Testis (tissue), 3 donors: Measurements from ENCODE around the gene C3orf20. TPM values are rescaled to one million over a fixed set of nuclear protein-coding genes. Genes with fewer than 3 reads are reported as not detected.

Experiments
- DNase-seq: peaks from one replicate; pipeline ENCODE4 v3.0.0-alpha.2; 2019
- H3K27ac ChIP-seq, 2 donors: fragments of 200-600 bp; sonication (generic); one replicate each; pipeline ENCODE4 v1.5.1; 2019
- H3K27me3 ChIP-seq: fragments of 200-600 bp; sonication (generic); one replicate; pipeline ENCODE4 v1.5.1; 2019
- H3K36me3 ChIP-seq: fragments of 200-600 bp; sonication (generic); one replicate; pipeline ENCODE4 v1.5.1; 2017; ENCODE audit warnings: low read depth; ENCODE audit errors: missing control alignments
- H3K4me1 ChIP-seq: fragments of 200-600 bp; sonication (generic); one replicate; pipeline ENCODE4 v1.5.1; 2019
- H3K4me3 ChIP-seq, 2 donors: fragments of 200-600 bp; sonication (generic); one replicate each; pipeline ENCODE4 v1.5.1; 2017 to 2019
- H3K9me3 ChIP-seq: fragments of 200-600 bp; sonication (generic); one replicate; pipeline ENCODE4 v1.5.1; 2017
- POLR2A ChIP-seq: fragments of 450-650 bp; IDR thresholded peaks from one replicate; pipeline ENCODE4 v1.6.1; 2017; ENCODE audit warnings: antibody characterized with exemption, mild to moderate bottlenecking, moderate library complexity
- WGBS, 2 donors: methylation state at CpG; one replicate each; pipeline ENCODE4 v1.1.5; 2018; 5-methylcytosine and 5-hydroxymethylcytosine counted together
- intact Hi-C: fragments of 100-400 bp; cut with DNase I; formaldehyde crosslinking; loops from one replicate; pipeline ENCODE4 v1.15.1; 2023; ENCODE audit warnings: low total_unique reads
- polyA plus RNA-seq: library from polyadenylated mRNA; stranded (reverse); fragments of 350-450 nt; fragmentation: Illumina TruSeq; extraction: RNeasy Lipid Tissue Mini Kit (QIAGEN cat#74804); gene quantifications from one replicate; pipeline ENCODE4 v1.2.3, GENCODE V29; 2014; ENCODE audit warnings: low read depth, low replicate concordance; ENCODE audit not compliant: insufficient read depth
- total RNA-seq, 2 donors: library from RNA; depleted of rRNA; stranded (reverse); fragments of >200 nt; gene quantifications; one replicate each; pipeline ENCODE4 v1.2.3, GENCODE V29; 2016
- TF ChIP-seq, protein P1 (sequence below), 3 experiments: fragments of 450-650 bp in 2 of 3; fragments of 200-600 bp in 1 of 3; sonication (generic) in 1 of 3; IDR thresholded peaks; one replicate each; pipeline ENCODE4 v1.5.1; 2016 to 2019; ENCODE audit warnings: antibody characterized with exemption in 3 of 3, mild to moderate bottlenecking in 2 of 3, moderate library complexity in 1 of 3

The C3orf20 gene
- total and polyA plus RNA-seq, 3 donors from 2014 or later = 3.8 to 16.5 (median 11.0) TPM

GRCh38 chr3:14810801-14811661, 136.1 kb downstream of the C3orf20 start:
- Histone ChIP-seq H3K27me3 (no peaks in the 10 kb centered on the region), H3K27ac (peak overlapping the region; percentile 72 to 79), H3K4me1 (no peaks in the 10 kb centered on the region), H3K4me3 (peak overlapping the region; percentile 63 to 72), H3K9me3 (no peaks in the 10 kb centered on the region), H3K36me3 (no peaks in the 10 kb centered on the region)
- WGBS, 2 donors = 1% methylated on average over 35 to 69 of the region's 78 CpGs
- TF ChIP-seq POLR2A = no peak
- TF ChIP-seq, protein P1, sequence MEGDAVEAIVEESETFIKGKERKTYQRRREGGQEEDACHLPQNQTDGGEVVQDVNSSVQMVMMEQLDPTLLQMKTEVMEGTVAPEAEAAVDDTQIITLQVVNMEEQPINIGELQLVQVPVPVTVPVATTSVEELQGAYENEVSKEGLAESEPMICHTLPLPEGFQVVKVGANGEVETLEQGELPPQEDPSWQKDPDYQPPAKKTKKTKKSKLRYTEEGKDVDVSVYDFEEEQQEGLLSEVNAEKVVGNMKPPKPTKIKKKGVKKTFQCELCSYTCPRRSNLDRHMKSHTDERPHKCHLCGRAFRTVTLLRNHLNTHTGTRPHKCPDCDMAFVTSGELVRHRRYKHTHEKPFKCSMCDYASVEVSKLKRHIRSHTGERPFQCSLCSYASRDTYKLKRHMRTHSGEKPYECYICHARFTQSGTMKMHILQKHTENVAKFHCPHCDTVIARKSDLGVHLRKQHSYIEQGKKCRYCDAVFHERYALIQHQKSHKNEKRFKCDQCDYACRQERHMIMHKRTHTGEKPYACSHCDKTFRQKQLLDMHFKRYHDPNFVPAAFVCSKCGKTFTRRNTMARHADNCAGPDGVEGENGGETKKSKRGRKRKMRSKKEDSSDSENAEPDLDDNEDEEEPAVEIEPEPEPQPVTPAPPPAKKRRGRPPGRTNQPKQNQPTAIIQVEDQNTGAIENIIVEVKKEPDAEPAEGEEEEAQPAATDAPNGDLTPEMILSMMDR (IDR thresholded peaks at IDR 0.05) = no peak
- intact Hi-C loops = no loop called here
- peak; percentile 22 for DNase-seq

GRCh38 chr3:14811684-14812083, 136.7 kb downstream of the C3orf20 start:
- intact Hi-C loops = no loop called here
- TF ChIP-seq POLR2A = no peak
- TF ChIP-seq, protein P1 (IDR thresholded peaks at IDR 0.05) = no peak
- 10 to 24% methylated on average over 7 of the region's 7 CpGs for whole genome bisulfite sequencing, 2 donors
- Histone ChIP-seq H3K27me3 (no peaks in the 10 kb centered on the region), H3K27ac (peak overlapping the region; percentile 72 to 79), H3K9me3 (no peaks in the 10 kb centered on the region), H3K36me3 (no peaks in the 10 kb centered on the region), H3K4me3 (peak overlapping the region; percentile 63 to 72), H3K4me1 (no peaks in the 10 kb centered on the region)
- no peak for DNase-seq

DNA sequence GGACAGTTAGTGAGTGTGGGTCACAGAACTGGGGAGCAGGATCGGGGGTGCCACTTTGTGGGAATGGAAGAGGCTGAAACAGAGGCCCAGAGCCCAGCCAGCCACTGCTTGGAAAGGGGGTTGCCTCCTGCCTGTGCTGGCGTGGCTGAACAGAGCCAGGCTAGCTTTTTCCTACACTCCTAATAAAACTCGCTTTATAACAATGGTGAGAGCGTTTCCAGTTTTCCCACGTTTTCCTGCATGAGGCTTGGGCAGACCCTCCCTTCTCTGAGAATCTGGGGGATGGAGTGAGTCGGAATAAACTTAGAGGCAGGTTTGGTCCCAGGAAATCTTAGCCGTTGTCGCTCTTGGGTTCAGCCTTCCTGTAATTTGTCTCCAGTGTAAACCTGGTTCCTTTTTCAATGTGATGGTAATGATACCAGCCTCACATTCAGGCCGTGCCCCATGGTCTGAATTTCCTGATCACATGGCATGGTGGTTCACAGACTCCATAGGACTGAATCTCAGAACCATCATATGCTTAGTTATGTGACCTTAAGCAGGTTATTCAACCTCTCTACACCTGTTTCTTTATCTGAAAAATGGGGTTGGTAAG, 137.4 kb downstream of the C3orf20 start:
- 50 to 72% methylated on average over 9 of the region's 9 CpGs for WGBS, 2 donors
- no peak for TF ChIP-seq POLR2A
- TF ChIP-seq, protein P1 (IDR thresholded peaks at IDR 0.05) = no peak
- H3K4me1 ChIP-seq = no peaks in the 10 kb centered on the region
- no peaks in the 10 kb centered on the region for H3K9me3 ChIP-seq
- no peaks in the 10 kb centered on the region for H3K36me3 ChIP-seq
- H3K4me3 ChIP-seq = peak overlapping the region in 1 of 2 donors; percentile 72
- intact Hi-C loops = no loop called here
- peak overlapping the region in 1 of 2 donors; percentile 79 for H3K27ac ChIP-seq
- H3K27me3 ChIP-seq = no peaks in the 10 kb centered on the region
- no peak for DNase-seq

- Histone ChIP-seq H3K36me3 (no peaks in the 10 kb centered on the region), H3K4me1 (no peaks in the 10 kb centered on the region), H3K9me3 (no peaks in the 10 kb centered on the region), H3K27ac (no peak overlapping the region), H3K27me3 (no peaks in the 10 kb centered on the region), H3K4me3 (no peak overlapping the region)
- WGBS, 2 donors = 72 to 73% methylated on average over 4 of the region's 4 CpGs
- TF ChIP-seq, protein P1 (IDR thresholded peaks at IDR 0.05) = no peak
- TF ChIP-seq POLR2A = no peak
- no peak for DNase-seq
- intact Hi-C loops = no loop called here
These were observed 139.5 kb downstream of the C3orf20 start for GRCh38 chr3:14814411-14814871.
